Anterior cingulate cortex (tissue), 58 donors: ENCODE measurements around the gene ZNF264.
"Not testable (repeated sequence)": the region's sequence is repeated elsewhere in the genome, so short reads cannot be mapped to it uniquely, and the experiment has no call there.

Experiments used
- DNase-seq, 58 donors: peaks; one replicate each; lab custom pipeline; 2025; lab: John Stamatoyannopoulos, UW

Gene ZNF264

DNA sequence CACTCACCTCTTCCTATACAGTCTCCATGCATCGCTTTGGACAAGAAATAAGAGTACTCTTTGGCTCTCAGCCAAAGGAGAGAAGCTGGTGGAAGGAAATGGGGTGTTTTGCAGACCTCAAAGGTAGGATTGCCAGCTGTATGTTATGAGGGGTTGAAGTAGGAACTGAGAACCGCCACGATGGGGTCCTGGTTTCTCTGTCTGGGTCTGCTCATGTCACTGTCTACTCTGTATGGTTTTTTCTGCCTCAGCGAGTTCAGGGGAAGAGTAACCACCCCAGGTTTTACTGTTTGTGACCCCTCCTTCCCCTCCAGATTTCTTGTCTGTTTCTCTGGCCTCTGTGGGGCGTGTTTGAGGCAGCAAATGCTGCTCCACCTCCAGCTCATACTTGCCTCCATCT, 53.2 kb downstream of the ZNF264 start:
- DNase-seq, result no peak

DNA sequence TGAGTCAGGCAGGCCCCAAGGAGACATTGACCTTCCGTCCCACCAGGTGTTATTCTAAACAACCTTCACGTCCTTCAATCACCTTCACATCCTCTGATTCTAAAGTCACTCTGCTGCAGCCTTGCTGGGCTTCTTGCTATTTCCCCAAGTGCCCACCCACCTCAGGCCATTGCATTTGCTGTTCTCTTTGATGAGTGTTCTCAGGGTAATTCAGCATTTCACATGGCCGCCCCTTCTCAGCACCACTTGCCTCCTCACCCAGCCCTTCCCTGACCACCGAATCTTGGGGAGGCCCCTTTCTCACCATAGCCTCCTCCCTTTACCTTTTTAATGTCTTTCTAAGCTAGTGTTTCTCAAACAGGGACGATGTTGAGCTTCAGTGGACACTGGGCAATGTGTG, 53.8 kb downstream of the ZNF264 start:
- DNase-seq, result no peak

DNA sequence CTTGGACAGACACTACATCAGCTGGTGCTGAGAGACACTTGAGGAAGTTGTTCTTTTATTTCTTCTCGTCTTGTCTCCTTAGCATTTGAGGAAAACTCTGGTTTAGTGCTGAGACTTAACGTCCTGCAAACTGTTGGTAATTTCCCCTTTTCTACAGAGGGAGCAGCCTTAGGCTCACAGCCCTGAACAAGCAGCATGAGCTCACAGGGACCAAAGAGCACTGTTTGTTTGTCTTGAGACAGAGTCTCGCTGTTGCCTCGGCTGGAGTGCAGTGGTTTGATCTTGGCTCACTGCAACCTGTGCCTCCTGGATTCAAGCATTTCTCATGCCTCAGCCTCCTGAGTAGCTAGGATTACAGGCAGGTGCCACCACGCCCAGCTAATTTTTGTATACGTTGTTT, 54.7 kb downstream of the ZNF264 start:
- DNase-seq, result no peak

DNA sequence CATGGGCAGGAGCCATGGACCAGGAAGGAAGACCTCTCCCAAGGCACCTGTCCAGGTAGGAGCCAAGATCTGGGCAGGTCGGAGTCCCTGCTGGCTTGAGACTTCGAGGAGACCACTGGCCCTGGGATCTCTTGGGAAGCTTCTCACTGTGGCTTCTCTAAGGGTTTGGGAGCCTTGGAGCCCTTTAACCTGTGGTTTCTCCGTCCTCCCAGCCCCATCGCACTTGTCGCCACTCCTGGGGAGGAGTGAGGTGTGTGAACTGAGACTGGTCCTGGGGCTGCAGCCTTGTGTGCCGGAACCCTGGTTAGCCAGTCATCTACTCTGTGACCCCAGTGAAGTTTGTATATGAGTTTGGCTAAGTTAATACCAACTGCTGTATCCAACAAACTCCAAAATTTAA, 57.3 kb downstream of the ZNF264 start:
- DNase-seq, result no peak

GRCh38 chr19:57249329-57249728, 58.0 kb downstream of the ZNF264 start:
- no peak for DNase-seq

GRCh38 chr19:57253767-57254166, 62.5 kb downstream of the ZNF264 start:
- DNase-seq, result not testable (repeated sequence)

DNA sequence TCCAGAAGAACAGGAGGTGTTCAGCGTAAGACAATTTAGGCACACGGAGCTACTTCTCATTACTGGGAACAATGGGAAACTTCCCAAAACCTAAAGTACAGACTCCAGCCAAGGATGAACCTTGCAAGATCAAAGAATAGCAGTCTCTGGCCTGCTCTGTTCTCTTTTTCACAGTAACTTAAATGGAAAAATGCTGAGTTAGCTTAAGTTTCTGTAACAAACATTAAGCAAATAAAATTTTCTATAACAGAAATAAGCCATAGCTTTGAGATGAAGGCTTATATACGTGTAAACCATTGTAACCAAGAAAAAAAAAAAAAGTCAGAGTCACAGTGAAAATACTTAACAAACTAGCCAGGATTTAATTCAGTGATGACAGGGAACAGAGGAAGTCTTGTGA, 70.7 kb downstream of the ZNF264 start:
- DNase-seq, result no peak

DNA sequence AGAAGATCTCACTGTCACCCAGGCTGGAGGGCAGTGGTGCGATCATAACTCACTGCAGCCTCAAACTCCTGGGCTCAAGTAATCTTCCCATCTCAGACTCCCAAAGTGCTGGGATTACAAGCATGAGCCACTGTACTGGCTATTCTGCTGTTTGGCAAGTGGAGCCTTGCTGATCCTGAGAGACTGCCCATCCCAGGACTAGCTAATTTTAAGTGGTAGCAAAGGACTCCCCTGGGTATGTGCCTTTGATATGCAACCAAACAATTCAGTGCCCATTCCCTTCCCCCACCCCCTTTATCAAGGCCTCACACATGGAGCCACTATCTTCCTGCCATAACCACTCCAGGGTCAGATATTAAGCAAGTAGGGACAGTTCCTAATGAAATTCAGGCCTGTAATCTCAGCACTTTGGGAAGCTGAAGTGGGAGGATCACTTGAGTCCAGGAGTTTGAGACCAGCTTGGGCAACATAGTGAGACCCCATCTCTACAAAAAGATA, 72.0 kb downstream of the ZNF264 start:
- DNase-seq, result no peak

DNA sequence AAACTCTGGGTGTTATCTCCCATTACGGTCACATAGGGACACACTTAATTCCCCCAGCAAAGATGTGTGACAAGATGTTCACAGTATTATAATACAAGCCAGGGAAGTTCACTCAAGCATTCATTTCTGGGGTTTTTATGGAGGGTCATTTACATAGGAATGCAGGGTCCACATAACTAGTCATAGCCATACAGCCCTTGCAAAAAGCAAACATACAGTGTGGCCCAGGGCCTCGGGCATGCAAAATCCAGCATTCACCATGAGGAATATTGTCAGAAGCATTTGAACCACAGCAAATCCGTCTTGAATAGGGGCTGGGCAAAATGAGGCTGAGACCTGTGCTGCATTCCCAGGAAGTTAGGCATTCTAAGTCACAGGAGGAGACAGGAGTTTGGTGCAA, 76.0 kb downstream of the ZNF264 start:
- DNase-seq, result no peak

DNA sequence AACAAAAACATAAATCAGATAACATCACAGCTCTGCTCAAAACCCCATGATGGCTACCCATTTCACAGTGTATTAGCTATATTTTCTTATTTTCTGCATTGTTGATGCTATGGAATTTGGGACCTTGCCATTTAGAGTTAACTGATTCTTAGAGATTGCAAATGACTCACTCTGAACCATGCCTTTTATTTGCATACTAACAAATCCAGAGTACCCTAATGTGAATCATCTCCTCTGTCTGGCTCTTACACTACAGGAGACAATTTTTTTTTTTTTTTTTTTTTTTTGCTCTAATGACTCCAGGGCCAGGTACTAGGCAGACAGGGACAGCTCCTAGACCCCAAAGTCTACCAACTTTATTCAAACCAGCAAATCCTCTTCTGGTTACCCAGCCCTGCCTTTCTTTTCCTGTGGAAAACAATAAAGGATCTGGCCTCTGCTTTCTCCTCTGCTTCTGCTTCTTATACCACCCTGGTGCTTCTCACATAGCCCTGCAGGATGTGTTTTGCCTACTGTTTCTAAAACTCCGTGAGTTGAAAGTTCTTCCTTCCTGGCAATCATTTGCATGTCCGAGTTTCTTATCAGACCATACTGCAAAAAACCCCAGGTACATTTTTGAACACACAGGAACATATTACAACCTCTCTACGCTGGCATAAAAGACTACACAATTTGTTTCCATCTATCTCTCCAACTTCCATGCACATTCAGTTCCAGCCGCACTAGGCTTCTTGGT, 78.4 kb downstream of the ZNF264 start:
- DNase-seq, result no peak

- no peak for DNase-seq
Measured at GRCh38 chr19:57271280-57271679, 80.0 kb downstream of the ZNF264 start.
